HCT116 (cell line): ENCODE data around the gene TDRD9. TPM values are rescaled to one million over a fixed set of nuclear protein-coding genes. Genes with fewer than 3 reads are reported as not detected.

Experiments used
- ATAC-seq: fragments of 200-7000 bp; cut with Tn5 transposase; 2 replicates; pipeline ENCODE4 v1.9.1; 2020; ENCODE audit warnings: mild to moderate bottlenecking, moderate library complexity
- BruUV-seq: library from RNA; stranded (reverse); fragments of 400-500 nt; replicated peaks from 2 replicates; lab custom pipeline; 2021; lab: Mats Ljungman, UMichigan
- CTCF ChIA-PET: fragments of 300-600 bp; sonication (Branson Sonifier 250); formaldehyde crosslinking; loops from one replicate; lab custom pipeline; 2021; ENCODE audit warnings: antibody characterized with exemption; lab: Charles Lee
- POLR2A ChIA-PET: fragments of 300-600, 350-600 bp; sonication (Branson Sonifier 250); formaldehyde crosslinking; loops from one replicate; lab custom pipeline; 2021; ENCODE audit warnings: antibody characterized with exemption; lab: Charles Lee
- RAD21 ChIA-PET, 2 experiments: fragments of 300-600 bp; sonication (Branson Sonifier 250); formaldehyde crosslinking; loops; one replicate each; lab custom pipeline; 2023; ENCODE audit warnings: low total read pairs in 2 of 2; ENCODE audit not compliant: uncharacterized antibody in 2 of 2, unreplicated experiment in 2 of 2, low non-redundant PET in 1 of 2; lab: Charles Lee
- DNase-seq: peaks from one replicate; pipeline ENCODE4 v3.0.0-alpha.2; 2010; ENCODE audit warnings: low read depth, low spot score
- H2AFZ ChIP-seq: fragments of 200-600 bp; shearing (Covaris generic), sonication (generic); 2 replicates; pipeline ENCODE4 v1.6.1; 2017; ENCODE audit warnings: low read depth, mixed run types, mixed read lengths, antibody characterized with exemption, low read length; ENCODE audit not compliant: poor library complexity, severe bottlenecking
- H3K27ac ChIP-seq: 2 replicates; pipeline ENCODE4 v1.5.1; 2012; ENCODE audit warnings: low read depth, low read length
- H3K27me3 ChIP-seq: fragments of 200-600 bp; sonication (generic); 2 replicates; pipeline ENCODE4 v1.6.1; 2016; ENCODE audit warnings: mixed run types, low read length, mixed read lengths; ENCODE audit not compliant: insufficient read depth
- H3K36me3 ChIP-seq, 2 experiments: fragments of 200-500 bp in 1 of 2; fragments of 200-600 bp in 1 of 2; sonication (Bioruptor generic) in 1 of 2; sonication (generic) in 1 of 2; 2 replicates each; pipeline versions ENCODE4 v1.5.1 to v1.6.1; 2014 to 2016; ENCODE audit warnings: low read length in 2 of 2, inconsistent platforms in 1 of 2, mixed read lengths in 1 of 2, mixed run types in 1 of 2; ENCODE audit not compliant: insufficient read depth in 2 of 2, control insufficient read depth in 1 of 2
- H3K4me1 ChIP-seq, 2 experiments: fragments of 200-600 bp in 1 of 2; sonication (generic) in 1 of 2; 2 replicates each; pipeline versions ENCODE4 v1.5.1 to v1.6.1; 2012 to 2017; ENCODE audit warnings: low read length in 2 of 2, inconsistent platforms in 1 of 2, mild to moderate bottlenecking in 1 of 2, mixed read lengths in 1 of 2, mixed run types in 1 of 2, moderate library complexity in 1 of 2; ENCODE audit not compliant: insufficient read depth in 2 of 2, control insufficient read depth in 1 of 2
- H3K4me2 ChIP-seq: fragments of 200-600 bp; sonication (generic); 2 replicates; pipeline ENCODE4 v1.6.1; 2017; ENCODE audit warnings: mixed run types, low read length, mixed read lengths
- H3K4me3 ChIP-seq, 2 experiments: fragments of 200-600 bp in 1 of 2; sonication (generic) in 1 of 2; replicated peaks in 1 of 2; 2 replicates each; pipeline ENCODE4 v1.5.1; 2011 to 2016; ENCODE audit warnings: low read length in 2 of 2, control low read depth in 1 of 2, low read depth in 1 of 2, mild to moderate bottlenecking in 1 of 2, mixed read lengths in 1 of 2, mixed run types in 1 of 2
- H3K79me2 ChIP-seq: fragments of 200-600 bp; sonication (generic); 2 replicates; pipeline ENCODE4 v1.6.1; 2017; ENCODE audit warnings: mild to moderate bottlenecking, mixed run types, low read length, moderate library complexity, mixed read lengths; ENCODE audit not compliant: insufficient read depth
- H3K9ac ChIP-seq: fragments of 200-600 bp; sonication (generic); 2 replicates; pipeline ENCODE4 v1.6.1; 2016; ENCODE audit warnings: low read length, mixed read lengths
- H3K9me2 ChIP-seq: fragments of 200-600 bp; sonication (generic), shearing (Covaris generic); 2 replicates; pipeline ENCODE4 v1.6.1; 2017; ENCODE audit warnings: mixed run types, mild to moderate bottlenecking, moderate library complexity; ENCODE audit not compliant: insufficient read depth
- H3K9me3 ChIP-seq, 2 experiments: fragments of 200-500 bp in 1 of 2; fragments of 200-600 bp in 1 of 2; sonication (Bioruptor generic) in 1 of 2; sonication (generic) in 1 of 2; 2 replicates each; pipeline ENCODE4 v1.6.1; 2014 to 2017; ENCODE audit warnings: low read length in 2 of 2, mixed read lengths in 2 of 2, inconsistent platforms in 1 of 2, low read depth in 1 of 2, mild to moderate bottlenecking in 1 of 2, mixed run types in 1 of 2, moderate library complexity in 1 of 2; ENCODE audit not compliant: control insufficient read depth in 1 of 2, insufficient read depth in 1 of 2
- H4K20me1 ChIP-seq: fragments of 200-600 bp; sonication (generic), shearing (Covaris generic); 2 replicates; pipeline ENCODE4 v1.6.1; 2017; ENCODE audit warnings: mixed run types, mild to moderate bottlenecking, moderate library complexity; ENCODE audit not compliant: insufficient read depth
- ATF3 ChIP-seq: IDR thresholded peaks from 2 replicates; pipeline ENCODE4 v1.6.1; 2012
- CBX3 ChIP-seq: IDR thresholded peaks from 2 replicates; pipeline ENCODE4 v1.6.1; 2012; ENCODE audit warnings: low read depth
- CEBPB ChIP-seq: IDR thresholded peaks from 2 replicates; pipeline ENCODE4 v1.6.1; 2012; ENCODE audit warnings: low read depth
- EGR1 ChIP-seq: IDR thresholded peaks from 2 replicates; pipeline ENCODE4 v1.6.1; 2012; ENCODE audit warnings: low read depth
- ELF1 ChIP-seq: IDR thresholded peaks from 2 replicates; pipeline ENCODE4 v1.6.1; 2012; ENCODE audit warnings: low read depth, borderline replicate concordance
- EZH2 ChIP-seq: fragments of 200-600 bp; sonication (generic); IDR thresholded peaks from 2 replicates; pipeline ENCODE4 v1.6.1; 2017; ENCODE audit warnings: antibody characterized with exemption, mixed run types
- EZH2phosphoT487 ChIP-seq: fragments of 200-600 bp; IDR thresholded peaks from 2 replicates; pipeline ENCODE4 v1.6.1; 2018; ENCODE audit warnings: antibody characterized with exemption, borderline replicate concordance
- FOSL1 ChIP-seq: IDR thresholded peaks from 2 replicates; pipeline ENCODE4 v1.6.1; 2012; ENCODE audit warnings: low read depth
- JUND ChIP-seq: IDR thresholded peaks from 2 replicates; pipeline ENCODE4 v1.6.1; 2012
- POLR2A ChIP-seq: IDR thresholded peaks from 2 replicates; pipeline ENCODE4 v1.7.0; 2011; ENCODE audit warnings: borderline replicate concordance; ENCODE audit not compliant: insufficient read depth, insufficient read length; ENCODE audit errors: extremely low read depth
- RAD21 ChIP-seq: IDR thresholded peaks from 2 replicates; pipeline ENCODE4 v1.6.1; 2012; ENCODE audit warnings: low read depth, mild to moderate bottlenecking
- SP1 ChIP-seq: IDR thresholded peaks from 2 replicates; pipeline ENCODE4 v1.6.1; 2012; ENCODE audit warnings: low read depth
- TCF7L2 ChIP-seq: IDR thresholded peaks from 2 replicates; pipeline ENCODE4 v1.7.0; 2011; ENCODE audit warnings: borderline replicate concordance, inconsistent platforms; ENCODE audit not compliant: insufficient read depth, insufficient read length; ENCODE audit errors: extremely low read depth
- ZFX ChIP-seq: fragments of 450-650 bp; IDR thresholded peaks from 2 replicates; pipeline ENCODE4 v1.6.1; 2017
- ZNF274 ChIP-seq: fragments of 200-500 bp; sonication (Bioruptor generic); IDR thresholded peaks from 2 replicates; pipeline ENCODE4 v1.6.1; 2014; ENCODE audit warnings: mild to moderate bottlenecking, low read depth, low read length, inconsistent platforms
- intact Hi-C: fragments of 100-400 bp; cut with micrococcal nuclease; formaldehyde crosslinking; loops from 2 replicates; pipeline ENCODE4 v1.10.0; 2022
- total RNA-seq: library from RNA; stranded (reverse); gene quantifications from one replicate; pipeline ENCODE4 v1.2.1, GENCODE V29; 2021; ENCODE audit not compliant: unreplicated experiment
- TF ChIP-seq, protein P1 (sequence below): IDR thresholded peaks from 2 replicates; pipeline ENCODE4 v1.6.1; 2012
- TF ChIP-seq, protein P2 (sequence below): IDR thresholded peaks from 2 replicates; pipeline ENCODE4 v1.6.1; 2012; ENCODE audit warnings: low read depth

TDRD9 gene
- total RNA-seq, 1 experiment from 2014 or later, result not detected

- Histone ChIP-seq H2AFZ (no peak overlapping the region), H3K9me3 (no peaks in the 10 kb centered on the region), H3K4me2 (no peak overlapping the region), H3K9ac (no peak overlapping the region), H3K27ac (no peak overlapping the region), H3K79me2 (no peaks in the 10 kb centered on the region), H3K4me3 (no peak overlapping the region), H3K27me3 (no peaks in the 10 kb centered on the region), H3K36me3 (no peaks in the 10 kb centered on the region), H4K20me1 (no peaks in the 10 kb centered on the region), H3K4me1 (no peaks in the 10 kb centered on the region), H3K9me2 (no peaks in the 10 kb centered on the region)
- POLR2A ChIA-PET, result no interaction called here
- DNase-seq, result no peak
- no peak for ATAC-seq
- CTCF ChIA-PET, result interaction anchor here (1.5 kb wide), 1 partner anchor 153 kb away, joined by 3 read pairs; no protein-coding TSS in a partner anchor
- RAD21 ChIA-PET, result no interaction called here
- intact Hi-C loops, result no loop called here
- TF ChIP-seq ELF1 (no peak), POLR2A (no peak), ZNF274 (no peak), ATF3 (no peak), FOSL1 (no peak), RAD21 (no peak), CBX3 (no peak), CEBPB (no peak), JUND (no peak), TCF7L2 (no peak), EGR1 (no peak), SP1 (no peak), EZH2 (no peak), ZFX (no peak), EZH2phosphoT487 (no peak)
- TF ChIP-seq, protein P1, sequence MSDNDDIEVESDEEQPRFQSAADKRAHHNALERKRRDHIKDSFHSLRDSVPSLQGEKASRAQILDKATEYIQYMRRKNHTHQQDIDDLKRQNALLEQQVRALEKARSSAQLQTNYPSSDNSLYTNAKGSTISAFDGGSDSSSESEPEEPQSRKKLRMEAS, result no peak
- TF ChIP-seq, protein P2, sequence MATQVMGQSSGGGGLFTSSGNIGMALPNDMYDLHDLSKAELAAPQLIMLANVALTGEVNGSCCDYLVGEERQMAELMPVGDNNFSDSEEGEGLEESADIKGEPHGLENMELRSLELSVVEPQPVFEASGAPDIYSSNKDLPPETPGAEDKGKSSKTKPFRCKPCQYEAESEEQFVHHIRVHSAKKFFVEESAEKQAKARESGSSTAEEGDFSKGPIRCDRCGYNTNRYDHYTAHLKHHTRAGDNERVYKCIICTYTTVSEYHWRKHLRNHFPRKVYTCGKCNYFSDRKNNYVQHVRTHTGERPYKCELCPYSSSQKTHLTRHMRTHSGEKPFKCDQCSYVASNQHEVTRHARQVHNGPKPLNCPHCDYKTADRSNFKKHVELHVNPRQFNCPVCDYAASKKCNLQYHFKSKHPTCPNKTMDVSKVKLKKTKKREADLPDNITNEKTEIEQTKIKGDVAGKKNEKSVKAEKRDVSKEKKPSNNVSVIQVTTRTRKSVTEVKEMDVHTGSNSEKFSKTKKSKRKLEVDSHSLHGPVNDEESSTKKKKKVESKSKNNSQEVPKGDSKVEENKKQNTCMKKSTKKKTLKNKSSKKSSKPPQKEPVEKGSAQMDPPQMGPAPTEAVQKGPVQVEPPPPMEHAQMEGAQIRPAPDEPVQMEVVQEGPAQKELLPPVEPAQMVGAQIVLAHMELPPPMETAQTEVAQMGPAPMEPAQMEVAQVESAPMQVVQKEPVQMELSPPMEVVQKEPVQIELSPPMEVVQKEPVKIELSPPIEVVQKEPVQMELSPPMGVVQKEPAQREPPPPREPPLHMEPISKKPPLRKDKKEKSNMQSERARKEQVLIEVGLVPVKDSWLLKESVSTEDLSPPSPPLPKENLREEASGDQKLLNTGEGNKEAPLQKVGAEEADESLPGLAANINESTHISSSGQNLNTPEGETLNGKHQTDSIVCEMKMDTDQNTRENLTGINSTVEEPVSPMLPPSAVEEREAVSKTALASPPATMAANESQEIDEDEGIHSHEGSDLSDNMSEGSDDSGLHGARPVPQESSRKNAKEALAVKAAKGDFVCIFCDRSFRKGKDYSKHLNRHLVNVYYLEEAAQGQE, result no peak
- BruUV-seq, result no TSS peak
Observed at GRCh38 chr14:103961928-103962578, 33.8 kb downstream of the TDRD9 start.
